AG10803 (cell line): ENCODE results near the gene FBXO33.

Experiments used
- DNase-seq: peaks from one replicate; pipeline ENCODE4 v3.0.0; 2010; ENCODE audit warnings: low read depth
- H3K4me3 ChIP-seq: 2 replicates; pipeline ENCODE4 v1.5.1; 2011; ENCODE audit warnings: mild to moderate bottlenecking, low read length, control low read depth
- TF ChIP-seq, protein P1 (sequence below): conservative IDR thresholded peaks from 2 replicates; pipeline ENCODE4 v1.5.1; 2011; ENCODE audit warnings: mild to moderate bottlenecking, low read length, control low read depth, inconsistent platforms

Gene FBXO33

DNA sequence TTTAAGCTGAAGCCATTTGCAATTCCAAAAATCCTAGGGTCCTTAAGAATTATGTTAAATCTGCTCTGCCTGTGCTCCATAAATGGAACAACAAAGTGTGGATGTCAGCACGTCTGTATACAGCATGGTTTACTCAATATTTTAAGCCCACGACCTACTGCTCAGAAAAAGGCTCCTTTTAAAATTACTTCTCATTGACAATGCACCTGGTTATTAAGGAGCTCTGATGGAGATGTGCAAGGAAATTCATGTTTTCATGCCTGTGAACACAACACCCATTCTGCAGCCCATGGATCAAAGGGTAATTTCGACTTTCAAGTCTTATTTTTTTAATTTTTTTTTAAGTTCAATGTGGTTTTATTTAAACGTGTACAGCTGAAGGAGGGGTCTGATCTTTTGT lies 48.1 kb downstream of the FBXO33 start:
- TF ChIP-seq, protein P1, sequence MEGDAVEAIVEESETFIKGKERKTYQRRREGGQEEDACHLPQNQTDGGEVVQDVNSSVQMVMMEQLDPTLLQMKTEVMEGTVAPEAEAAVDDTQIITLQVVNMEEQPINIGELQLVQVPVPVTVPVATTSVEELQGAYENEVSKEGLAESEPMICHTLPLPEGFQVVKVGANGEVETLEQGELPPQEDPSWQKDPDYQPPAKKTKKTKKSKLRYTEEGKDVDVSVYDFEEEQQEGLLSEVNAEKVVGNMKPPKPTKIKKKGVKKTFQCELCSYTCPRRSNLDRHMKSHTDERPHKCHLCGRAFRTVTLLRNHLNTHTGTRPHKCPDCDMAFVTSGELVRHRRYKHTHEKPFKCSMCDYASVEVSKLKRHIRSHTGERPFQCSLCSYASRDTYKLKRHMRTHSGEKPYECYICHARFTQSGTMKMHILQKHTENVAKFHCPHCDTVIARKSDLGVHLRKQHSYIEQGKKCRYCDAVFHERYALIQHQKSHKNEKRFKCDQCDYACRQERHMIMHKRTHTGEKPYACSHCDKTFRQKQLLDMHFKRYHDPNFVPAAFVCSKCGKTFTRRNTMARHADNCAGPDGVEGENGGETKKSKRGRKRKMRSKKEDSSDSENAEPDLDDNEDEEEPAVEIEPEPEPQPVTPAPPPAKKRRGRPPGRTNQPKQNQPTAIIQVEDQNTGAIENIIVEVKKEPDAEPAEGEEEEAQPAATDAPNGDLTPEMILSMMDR: no peak
- H3K4me3 ChIP-seq: no peak overlapping the region
- DNase-seq: no peak

DNA sequence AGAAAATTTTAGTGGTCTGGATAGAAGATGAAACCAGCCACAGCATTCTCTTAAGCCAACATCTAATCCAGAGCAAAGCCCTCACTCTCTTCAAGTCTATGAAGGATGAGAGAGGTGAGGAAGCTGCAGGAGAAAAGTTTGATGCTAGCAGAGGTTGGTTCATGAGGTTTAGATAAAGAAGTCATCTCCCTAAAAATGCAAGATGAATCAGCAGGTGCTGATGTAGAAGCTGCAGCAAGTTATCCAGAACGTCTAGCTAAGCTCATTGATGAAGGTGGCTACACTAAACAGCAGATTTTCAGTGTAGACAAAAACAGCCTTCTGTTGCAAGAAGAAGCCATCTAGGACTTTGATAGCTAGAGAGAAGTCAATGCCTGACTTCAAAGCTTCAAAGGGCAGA lies 48.5 kb downstream of the FBXO33 start:
- no peak for DNase-seq
- H3K4me3 ChIP-seq: no peak overlapping the region
- TF ChIP-seq, protein P1: no peak

DNA sequence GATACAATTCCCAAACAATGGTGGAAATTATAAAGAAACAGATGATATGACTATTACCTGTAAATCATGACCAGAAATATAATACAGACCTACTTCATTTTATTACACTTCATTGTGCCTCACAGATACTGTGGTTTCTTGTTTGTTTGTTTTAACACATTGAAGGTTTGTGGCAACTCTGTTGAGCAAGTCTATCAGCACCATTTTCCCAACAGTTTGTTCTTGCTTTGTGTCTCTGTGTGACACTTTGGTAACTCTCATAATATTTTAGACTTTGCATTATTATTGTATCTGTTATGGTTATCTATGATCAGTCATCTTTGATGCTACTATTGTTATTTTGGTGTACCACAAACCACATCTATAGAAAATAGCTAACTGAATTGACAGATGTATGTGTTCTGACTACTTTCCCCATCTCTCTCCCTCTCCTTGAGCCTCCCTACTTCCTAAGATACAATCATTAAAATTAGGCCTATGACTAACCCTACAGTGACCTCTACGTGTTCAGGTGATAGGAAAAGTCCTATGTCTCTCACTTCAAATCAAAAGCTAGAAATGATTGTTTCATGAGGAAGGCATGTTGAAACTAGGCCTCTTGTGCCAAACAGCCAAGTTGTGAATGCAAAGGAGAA lies 49.1 kb downstream of the FBXO33 start:
- TF ChIP-seq, protein P1: no peak
- H3K4me3 ChIP-seq: no peak overlapping the region
- DNase-seq: no peak

DNA sequence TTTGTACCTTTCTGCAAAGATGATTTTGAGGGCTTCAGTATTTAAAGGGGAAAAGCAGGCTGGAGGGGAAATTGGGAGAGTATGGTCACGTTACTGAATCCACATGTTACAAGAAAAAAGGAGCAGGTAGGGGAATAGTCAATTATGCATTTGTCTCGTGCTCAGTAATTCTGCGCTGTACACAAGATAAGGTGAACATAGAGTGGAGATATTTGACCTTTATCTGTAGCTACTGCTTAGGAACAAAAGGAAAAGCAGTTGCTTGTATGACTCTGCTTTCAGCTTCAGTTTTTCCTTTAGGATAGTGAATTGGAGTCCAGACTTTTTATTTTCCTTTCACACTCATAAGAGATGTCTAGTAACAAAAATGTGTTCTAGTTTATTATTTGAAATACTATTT lies 49.8 kb downstream of the FBXO33 start:
- TF ChIP-seq, protein P1: no peak
- no peak overlapping the region for H3K4me3 ChIP-seq
- DNase-seq: no peak

DNA sequence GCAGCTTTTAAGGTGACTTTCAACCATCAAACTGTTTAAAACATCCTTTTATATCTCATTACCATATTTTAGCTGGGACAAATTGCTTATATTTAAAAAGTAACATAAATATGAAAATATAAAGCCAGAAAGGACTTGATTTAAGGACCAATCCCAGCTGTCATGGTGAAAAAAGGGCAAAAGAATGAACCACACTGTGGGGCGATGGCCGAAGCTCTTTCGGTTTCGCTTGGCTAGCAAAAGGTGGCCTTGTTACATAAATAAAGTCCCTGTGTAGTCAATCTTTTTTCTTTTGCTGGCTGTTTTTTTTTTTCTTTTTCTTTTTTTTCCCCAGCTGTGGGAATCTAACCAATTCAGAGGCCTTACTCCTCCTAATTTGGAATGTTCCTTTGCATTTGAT lies 50.9 kb downstream of the FBXO33 start:
- DNase-seq: no peak
- TF ChIP-seq, protein P1: no peak
- no peak overlapping the region for H3K4me3 ChIP-seq

DNA sequence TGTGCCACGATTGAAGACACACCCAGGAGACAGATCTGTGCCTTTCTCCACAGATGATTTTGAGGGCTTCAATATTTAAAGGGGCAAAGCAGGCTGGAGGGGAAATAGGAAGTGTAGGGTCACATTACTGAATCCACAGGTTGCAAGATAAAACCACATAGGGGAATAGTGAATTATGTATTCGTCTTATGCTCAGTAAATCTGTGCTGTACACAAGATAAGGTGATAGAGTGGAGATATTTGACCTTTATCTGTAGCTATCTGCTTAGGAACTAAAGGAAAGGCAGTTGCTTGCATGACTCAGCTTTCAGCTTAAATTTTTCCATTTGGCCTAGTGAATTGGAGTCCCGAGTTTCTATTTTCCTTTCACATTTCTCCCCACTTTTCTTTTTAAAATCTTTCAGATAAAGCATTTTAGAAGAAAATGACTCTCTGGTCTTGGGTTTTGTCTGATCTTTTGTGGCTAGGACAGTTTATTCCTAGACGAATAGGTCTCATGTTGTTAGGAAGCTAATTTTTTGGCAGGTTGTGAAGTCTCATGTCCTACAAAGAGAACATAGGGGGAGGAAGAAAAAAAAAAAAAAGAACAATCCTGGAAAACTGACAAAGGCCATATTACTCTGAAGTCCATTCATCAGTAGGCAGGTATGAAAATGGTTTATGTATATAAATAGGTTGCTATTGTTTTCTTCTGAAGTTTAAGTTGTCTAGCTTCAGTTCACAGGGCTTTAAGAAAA lies 55.4 kb downstream of the FBXO33 start:
- TF ChIP-seq, protein P1: no peak
- DNase-seq: peak; percentile 25
- no peak overlapping the region for H3K4me3 ChIP-seq

DNA sequence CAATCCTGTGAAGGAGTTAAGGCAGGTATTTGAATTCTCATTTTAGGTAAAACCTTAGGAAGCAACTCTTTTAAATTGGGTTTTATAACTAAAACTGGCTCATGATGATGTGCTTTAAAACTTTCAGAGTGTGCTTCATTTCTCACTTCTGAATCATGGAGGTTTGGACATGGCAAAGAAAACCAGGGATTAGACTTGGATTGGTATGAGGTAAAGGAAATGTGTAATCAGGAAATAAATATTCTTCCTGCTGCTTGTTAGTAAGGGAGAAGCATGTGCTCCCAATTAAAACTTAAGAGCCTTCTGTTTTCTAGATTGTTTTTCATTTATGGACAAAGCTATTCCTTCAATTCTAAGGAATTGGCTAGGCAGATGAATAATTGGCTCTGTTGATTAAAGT lies 57.4 kb downstream of the FBXO33 start:
- TF ChIP-seq, protein P1: no peak
- DNase-seq: peak; percentile 87
- H3K4me3 ChIP-seq: no peak overlapping the region
